Body of pancreas (tissue), 4 donors: Measurements from ENCODE around the gene SYT5. TPM values are rescaled to one million over a fixed set of nuclear protein-coding genes. Genes with fewer than 3 reads are reported as not detected.

Experiments used
- ATAC-seq: fragments of 150-250 bp; one replicate; pipeline ENCODE4 v1.9.1; 2016
- DNase-seq, 4 donors: peaks; one replicate each; pipeline ENCODE4 v3.0.0-alpha.2; 2019
- H3K27ac ChIP-seq, 4 donors: fragments of 200-600 bp; sonication (generic); 1 replicate in 3 of 4; 2 replicates in 1 of 4; pipeline versions ENCODE4 v1.5.1 to v1.6.1; 2016 to 2019; ENCODE audit warnings: mild to moderate bottlenecking in 1 of 4, mixed read lengths in 1 of 4, moderate library complexity in 1 of 4
- H3K27me3 ChIP-seq, 2 donors: fragments of 200-600 bp; sonication (generic); one replicate each; pipeline ENCODE4 v1.6.0; 2016; ENCODE audit warnings: mild to moderate bottlenecking in 1 of 2
- H3K36me3 ChIP-seq, 2 donors: fragments of 200-600 bp; sonication (generic); replicated peaks in 1 of 2; 2 replicates each; pipeline ENCODE4 v1.5.1; 2016; ENCODE audit warnings: low read depth in 2 of 2; ENCODE audit not compliant: insufficient read depth in 1 of 2
- H3K4me1 ChIP-seq: fragments of 200-600 bp; sonication (generic); one replicate; pipeline ENCODE4 v1.6.0; 2016
- H3K4me3 ChIP-seq, 2 donors: fragments of 200-600 bp; sonication (generic); 1 replicate in 1 of 2; 2 replicates in 1 of 2; pipeline ENCODE4 v1.5.1; 2016 to 2019
- H3K9me3 ChIP-seq, 3 donors: fragments of 200-600 bp; sonication (generic); 1 replicate in 2 of 3; 2 replicates in 1 of 3; pipeline ENCODE4 v1.5.1; 2016
- POLR2A ChIP-seq, 3 donors: fragments of 450-650 bp; IDR thresholded peaks; one replicate each; pipeline ENCODE4 v1.6.1; 2016; ENCODE audit warnings: antibody characterized with exemption in 3 of 3, mild to moderate bottlenecking in 2 of 3
- WGBS, 2 donors: methylation state at CpG; one replicate each; pipeline ENCODE4 v1.1.5; 2017; 5-methylcytosine and 5-hydroxymethylcytosine counted together
- intact Hi-C: fragments of 100-400 bp; cut with DNase I; formaldehyde crosslinking; loops from one replicate; pipeline ENCODE4 v1.15.1; 2023
- total RNA-seq, 2 donors: library from RNA; depleted of rRNA; stranded (reverse); fragments of >200 nt; gene quantifications; one replicate each; pipeline ENCODE4 v1.1.0, GENCODE V29; 2016
- TF ChIP-seq, protein P1 (sequence below), 7 experiments: fragments of 450-650 bp in 4 of 7; fragments of 200-600 bp in 3 of 7; sonication (generic) in 3 of 7; IDR thresholded peaks; one replicate each; pipeline ENCODE4 v1.5.1; 2016 to 2019; ENCODE audit warnings: antibody characterized with exemption in 7 of 7

SYT5 gene
- total RNA-seq, 2 donors from 2014 or later: 0.26 TPM; not detected in 1

DNA sequence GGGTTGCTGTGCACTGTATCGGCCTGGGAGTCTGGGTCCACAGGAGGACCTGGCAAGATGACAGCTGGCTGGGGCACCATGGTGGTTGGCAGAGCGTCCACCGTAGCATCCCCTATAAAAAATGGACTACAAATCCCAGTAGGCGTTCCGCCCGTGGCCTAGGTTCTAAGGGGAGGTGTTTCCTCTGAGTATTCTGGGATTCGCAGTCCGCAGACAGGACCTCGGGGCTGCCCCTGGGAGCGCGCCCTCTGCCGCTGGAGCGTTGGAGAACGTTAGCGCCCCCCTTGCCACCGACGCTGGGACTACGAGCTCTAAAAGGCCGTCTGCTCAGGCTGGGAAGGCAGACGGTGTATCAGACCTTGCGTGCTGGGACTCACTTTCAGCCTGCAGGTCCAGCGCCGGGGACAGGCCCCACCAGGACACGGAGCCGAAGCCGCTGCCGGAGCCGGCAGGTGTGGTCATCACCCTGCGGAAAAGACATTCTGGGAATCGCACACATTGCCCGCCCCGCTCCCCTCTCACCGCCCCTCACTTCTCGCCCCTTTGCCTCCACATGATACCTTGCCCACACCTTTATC is 14.0 kb downstream of the SYT5 start:
- H3K9me3 ChIP-seq: no peaks in the 10 kb centered on the region
- intact Hi-C loops: no loop called here
- peak overlapping the region in 1 of 2 donors; percentile 50 for H3K4me3 ChIP-seq
- peaks cover 17% of the 10 kb centered on the region for H3K4me1 ChIP-seq
- peak overlapping the region in 3 of 4 donors; percentile 23 to 81 (median 42) for H3K27ac ChIP-seq
- no peaks in the 10 kb centered on the region for H3K36me3 ChIP-seq
- peaks cover 0 to 17% of the 10 kb centered on the region in 2 donors for H3K27me3 ChIP-seq
- TF ChIP-seq POLR2A (IDR thresholded peaks at IDR 0.05): no peak
- TF ChIP-seq, protein P1, sequence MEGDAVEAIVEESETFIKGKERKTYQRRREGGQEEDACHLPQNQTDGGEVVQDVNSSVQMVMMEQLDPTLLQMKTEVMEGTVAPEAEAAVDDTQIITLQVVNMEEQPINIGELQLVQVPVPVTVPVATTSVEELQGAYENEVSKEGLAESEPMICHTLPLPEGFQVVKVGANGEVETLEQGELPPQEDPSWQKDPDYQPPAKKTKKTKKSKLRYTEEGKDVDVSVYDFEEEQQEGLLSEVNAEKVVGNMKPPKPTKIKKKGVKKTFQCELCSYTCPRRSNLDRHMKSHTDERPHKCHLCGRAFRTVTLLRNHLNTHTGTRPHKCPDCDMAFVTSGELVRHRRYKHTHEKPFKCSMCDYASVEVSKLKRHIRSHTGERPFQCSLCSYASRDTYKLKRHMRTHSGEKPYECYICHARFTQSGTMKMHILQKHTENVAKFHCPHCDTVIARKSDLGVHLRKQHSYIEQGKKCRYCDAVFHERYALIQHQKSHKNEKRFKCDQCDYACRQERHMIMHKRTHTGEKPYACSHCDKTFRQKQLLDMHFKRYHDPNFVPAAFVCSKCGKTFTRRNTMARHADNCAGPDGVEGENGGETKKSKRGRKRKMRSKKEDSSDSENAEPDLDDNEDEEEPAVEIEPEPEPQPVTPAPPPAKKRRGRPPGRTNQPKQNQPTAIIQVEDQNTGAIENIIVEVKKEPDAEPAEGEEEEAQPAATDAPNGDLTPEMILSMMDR (IDR thresholded peaks at IDR 0.05): peak in 6 of 7 experiments; percentile 20 to 59 (median 42)
- 1 to 13% methylated on average over 6 to 34 of the region's 34 CpGs for WGBS, 2 donors
- peak; percentile 60 to 81 (median 71) for DNase-seq
- peak; percentile 33 for ATAC-seq

- no peaks in the 10 kb centered on the region for H3K9me3 ChIP-seq
- H3K4me1 ChIP-seq: peaks cover 12% of the 10 kb centered on the region
- no peaks in the 10 kb centered on the region for H3K36me3 ChIP-seq
- no peak overlapping the region for H3K27ac ChIP-seq
- peaks cover 0 to 33% of the 10 kb centered on the region in 2 donors for H3K27me3 ChIP-seq
- TF ChIP-seq, protein P1 (IDR thresholded peaks at IDR 0.05): no peak
- no peak for TF ChIP-seq POLR2A (IDR thresholded peaks at IDR 0.05)
- DNase-seq (no peak), ATAC-seq (no peak)
- intact Hi-C loops: no loop called here
- H3K4me3 ChIP-seq: no peak overlapping the region
- WGBS, 2 donors: 23 to 37% methylated on average over 35 to 61 of the region's 61 CpGs
These were observed 18.3 kb downstream of the SYT5 start for GRCh38 chr19:55161571-55162322.

- TF ChIP-seq, protein P1 (IDR thresholded peaks at IDR 0.05): no peak
- no peak for TF ChIP-seq POLR2A (IDR thresholded peaks at IDR 0.05)
- no peak for DNase-seq
- no peak overlapping the region for H3K27ac ChIP-seq
- H3K9me3 ChIP-seq: no peaks in the 10 kb centered on the region
- intact Hi-C loops: no loop called here
- H3K36me3 ChIP-seq: no peaks in the 10 kb centered on the region
- H3K4me1 ChIP-seq: peaks cover 14% of the 10 kb centered on the region
- no peak overlapping the region for H3K4me3 ChIP-seq
- no peak for ATAC-seq
- WGBS, 2 donors: 15 to 41% methylated on average over 8 to 32 of the region's 32 CpGs
- H3K27me3 ChIP-seq: peaks cover 0 to 38% of the 10 kb centered on the region in 2 donors
These were observed 19.1 kb downstream of the SYT5 start for GRCh38 chr19:55160986-55161365.

DNA sequence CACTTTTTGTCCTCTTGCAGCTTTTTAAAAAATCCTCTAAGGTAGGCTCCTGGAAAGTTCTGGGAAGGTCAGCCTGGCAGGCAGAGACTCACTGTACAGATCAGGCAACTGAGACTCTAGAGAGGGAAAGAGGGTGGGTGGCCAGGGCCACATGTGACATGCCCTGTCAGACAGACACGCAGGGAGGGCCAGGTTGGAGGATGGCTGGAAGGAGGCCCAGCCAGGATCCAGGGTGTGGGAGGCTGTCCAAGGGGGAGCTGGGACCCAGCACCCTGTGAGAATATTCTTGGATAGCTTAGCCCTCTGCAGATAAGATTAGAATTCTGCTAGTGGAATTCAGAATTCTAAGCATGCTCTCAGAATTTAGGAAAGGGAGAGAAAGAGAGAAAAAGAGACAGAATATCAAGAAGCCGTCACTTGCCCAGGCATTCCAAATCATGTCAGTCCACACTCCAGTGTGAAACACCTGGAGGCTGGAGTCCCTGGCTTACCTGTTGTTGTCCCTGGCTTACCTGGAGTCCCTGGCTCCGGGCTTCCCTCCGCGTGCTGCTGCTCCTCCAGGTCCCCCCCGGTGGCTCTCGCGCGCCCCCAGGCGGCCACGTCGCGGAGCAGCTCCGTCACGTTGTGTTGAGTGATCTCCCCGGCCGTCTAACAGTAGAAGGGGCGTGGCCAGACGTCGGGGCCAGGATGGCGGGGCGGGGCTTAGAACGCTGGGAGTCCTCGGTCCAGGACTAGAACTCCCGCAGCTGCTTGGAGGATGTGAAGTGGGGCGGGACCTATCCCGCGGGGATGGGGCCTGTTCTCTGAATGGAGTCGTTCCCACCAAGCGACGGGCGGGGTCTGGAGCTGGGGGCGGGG is 19.7 kb downstream of the SYT5 start:
- Histone ChIP-seq H3K9me3 (no peaks in the 10 kb centered on the region), H3K36me3 (no peaks in the 10 kb centered on the region), H3K4me1 (peaks cover 11% of the 10 kb centered on the region), H3K4me3 (no peak overlapping the region), H3K27me3 (peaks cover 0 to 38% of the 10 kb centered on the region in 2 donors), H3K27ac (no peak overlapping the region)
- no peak for TF ChIP-seq POLR2A (IDR thresholded peaks at IDR 0.05)
- TF ChIP-seq, protein P1 (IDR thresholded peaks at IDR 0.05): peak; percentile 71 to 85 (median 78)
- intact Hi-C loops: no loop called here
- ATAC-seq (peak; percentile 87), DNase-seq (peak; percentile 84 to 91 (median 86))
- 4 to 20% methylated on average over 5 to 33 of the region's 33 CpGs for WGBS, 2 donors
